ENCODE results near the gene GOLPH3.

- TF ChIP-seq REST (IDR thresholded peaks at IDR 0.05; ENCODE audit: low read depth) (no peak), EGR1 (IDR thresholded peaks at IDR 0.05) (no peak), EP300 (IDR thresholded peaks at IDR 0.05; ENCODE audit: borderline replicate concordance) (no peak), CREB1 (IDR thresholded peaks at IDR 0.05; ENCODE audit: low read depth) (no peak), TAF1 (IDR thresholded peaks at IDR 0.05; ENCODE audit: low read depth) (no peak), FOXM1 (IDR thresholded peaks at IDR 0.05; ENCODE audit: borderline replicate concordance, low read depth) (no peak), MAX (IDR thresholded peaks at IDR 0.05) (no peak), TCF12 (IDR thresholded peaks at IDR 0.05; ENCODE audit: low read depth) (no peak), NFIC (IDR thresholded peaks at IDR 0.05) (no peak), CEBPB (IDR thresholded peaks at IDR 0.05) (no peak), YY1 (IDR thresholded peaks at IDR 0.05; ENCODE audit: low read depth) (no peak), RAD21 (IDR thresholded peaks at IDR 0.05; ENCODE audit: low read depth) (no peak), ZBTB7A (IDR thresholded peaks at IDR 0.05; ENCODE audit: low read depth) (no peak), TEAD4 (IDR thresholded peaks at IDR 0.05) (no peak)
These were observed 79.4 kb downstream of the GOLPH3 start for GRCh38 chr5:32094691-32095090.

Data from Ishikawa (cell line).